IPS DF 6.9 (cell line): ENCODE data around the gene ZFTA.

ENCODE experiments used
- DNase-seq: peaks from one replicate; pipeline ENCODE4 v3.0.0-alpha.2; 2013; ENCODE audit warnings: low read depth, low spot score
- H3K27ac ChIP-seq: one replicate; pipeline ENCODE4 v1.5.1; 2013; ENCODE audit warnings: low read length, control low read depth
- H3K27me3 ChIP-seq: 2 replicates; pipeline ENCODE4 v1.6.1; 2013; ENCODE audit warnings: mild to moderate bottlenecking, low read length; ENCODE audit not compliant: control insufficient read depth, insufficient read depth
- H3K36me3 ChIP-seq: 2 replicates; pipeline ENCODE4 v1.6.1; 2013; ENCODE audit warnings: low read length; ENCODE audit not compliant: control insufficient read depth, insufficient read depth
- H3K4me1 ChIP-seq: 2 replicates; pipeline ENCODE4 v1.6.1; 2013; ENCODE audit warnings: low read length; ENCODE audit not compliant: control insufficient read depth, insufficient read depth
- H3K4me3 ChIP-seq: 2 replicates; pipeline ENCODE4 v1.5.1; 2013; ENCODE audit warnings: mild to moderate bottlenecking, low read length
- H3K9me3 ChIP-seq: 2 replicates; pipeline ENCODE4 v1.6.1; 2013; ENCODE audit warnings: low read length, inconsistent platforms; ENCODE audit not compliant: control insufficient read depth, insufficient read depth
- WGBS: extraction: QIAGEN DNeasy Blood & Tissue Kit; methylation state at CpG from one replicate; pipeline ENCODE4 v1.1.7; 2013; ENCODE audit warnings: mixed read lengths, missing lambda C conversion rate; ENCODE audit not compliant: insufficient read length, insufficient coverage; 5-methylcytosine and 5-hydroxymethylcytosine counted together

The ZFTA gene

DNA sequence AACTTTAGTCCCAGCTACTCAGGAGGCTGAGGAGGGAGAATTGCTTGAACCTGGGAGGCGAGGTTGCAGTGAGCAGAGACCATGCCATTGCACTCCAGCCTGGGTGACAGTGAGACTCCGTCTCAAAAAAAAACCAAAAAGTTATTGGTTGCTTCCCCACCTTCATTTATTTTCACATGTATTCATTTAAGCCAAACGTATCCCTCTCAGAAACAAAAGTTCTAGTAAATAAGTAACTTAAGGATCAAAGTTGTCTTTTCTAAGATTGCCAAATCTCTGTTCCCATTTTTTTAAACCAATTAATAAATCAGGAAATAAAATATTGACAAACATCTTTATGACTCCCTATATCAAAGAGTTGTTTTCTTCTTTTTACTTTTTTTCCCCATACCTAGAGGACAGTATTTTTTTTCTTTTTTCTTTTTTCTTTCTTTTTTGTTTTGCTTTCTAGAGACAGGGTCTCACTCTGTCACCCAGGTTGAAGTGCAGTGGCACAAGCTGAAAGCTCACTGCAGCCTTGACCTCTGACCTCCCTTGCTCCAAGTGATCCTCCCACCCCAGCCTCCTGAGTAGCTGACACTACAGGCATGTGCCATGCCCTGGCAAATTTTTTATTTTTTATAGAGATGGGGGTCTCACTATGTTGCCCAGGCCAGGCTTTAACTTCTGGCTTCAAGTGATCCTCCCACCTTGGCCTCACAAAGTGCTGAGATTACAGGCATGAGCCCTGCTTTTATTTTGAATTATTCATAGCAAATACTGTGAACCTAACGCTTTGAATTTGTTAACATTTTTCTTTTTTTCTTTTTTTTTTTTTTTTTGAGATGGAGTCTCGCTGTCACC, 11.4 kb downstream of the ZFTA start:
- Histone ChIP-seq H3K9me3 (no peaks in the 10 kb centered on the region), H3K27ac (no peak overlapping the region), H3K4me3 (no peak overlapping the region), H3K27me3 (no peaks in the 10 kb centered on the region), H3K4me1 (no peaks in the 10 kb centered on the region), H3K36me3 (peaks cover 3% of the 10 kb centered on the region; the same call in 1 of the 2 replicates)
- no peak for DNase-seq
- no CpG with 5 or more reads among the region's 5 CpGs for WGBS

DNA sequence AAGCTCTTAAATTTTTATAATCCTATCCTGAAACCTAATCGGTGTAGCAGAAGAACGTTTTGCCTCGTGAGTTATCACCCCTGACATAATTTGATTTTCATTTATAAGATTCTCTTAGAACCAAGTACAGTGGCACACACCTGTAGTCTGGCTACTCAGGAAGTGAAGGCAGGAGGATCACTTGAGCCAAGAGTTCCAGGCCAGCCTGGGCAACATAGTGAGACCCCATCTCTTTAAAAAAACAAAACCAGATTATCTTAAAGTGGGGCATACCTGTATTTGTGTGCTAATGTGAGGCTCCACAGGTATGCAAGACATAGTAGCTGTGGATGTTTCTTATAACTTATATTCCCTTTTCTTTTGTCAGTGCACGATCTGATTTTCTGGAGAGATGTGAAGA, 19.0 kb downstream of the ZFTA start:
- Histone ChIP-seq H3K27ac (no peak overlapping the region), H3K4me3 (no peak overlapping the region), H3K4me1 (no peaks in the 10 kb centered on the region), H3K9me3 (no peaks in the 10 kb centered on the region), H3K36me3 (peaks cover 4% of the 10 kb centered on the region; the same call in 1 of the 2 replicates), H3K27me3 (no peaks in the 10 kb centered on the region)
- no CpG with 5 or more reads among the region's 4 CpGs for WGBS
- no peak for DNase-seq

DNA sequence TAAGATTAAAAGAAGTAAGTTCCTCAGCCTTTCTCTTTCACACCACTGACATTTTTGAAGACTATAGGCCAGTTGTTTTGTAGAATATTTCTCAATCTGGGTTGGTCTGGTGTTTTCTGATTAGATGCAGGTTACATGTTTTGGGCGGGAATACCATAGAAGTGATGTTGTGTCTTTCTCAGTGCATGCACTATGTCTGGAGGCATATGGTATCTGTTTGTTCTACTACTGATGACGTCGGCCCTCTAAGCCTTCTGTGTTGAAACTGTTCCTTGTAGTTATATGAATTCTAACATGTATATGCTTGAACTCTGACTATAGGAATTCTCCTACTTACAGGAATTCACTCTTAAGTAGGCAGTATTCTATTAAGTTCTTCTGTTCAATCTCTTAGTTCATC, 21.6 kb downstream of the ZFTA start:
- no peaks in the 10 kb centered on the region for H3K9me3 ChIP-seq
- no peak overlapping the region for H3K4me3 ChIP-seq
- H3K4me1 ChIP-seq = no peaks in the 10 kb centered on the region
- no peak for DNase-seq
- no peaks in the 10 kb centered on the region; the same call in 1 of the 2 replicates for H3K36me3 ChIP-seq
- H3K27me3 ChIP-seq = no peaks in the 10 kb centered on the region
- no peak overlapping the region for H3K27ac ChIP-seq
- WGBS = no CpG with 5 or more reads among the region's 3 CpGs

DNA sequence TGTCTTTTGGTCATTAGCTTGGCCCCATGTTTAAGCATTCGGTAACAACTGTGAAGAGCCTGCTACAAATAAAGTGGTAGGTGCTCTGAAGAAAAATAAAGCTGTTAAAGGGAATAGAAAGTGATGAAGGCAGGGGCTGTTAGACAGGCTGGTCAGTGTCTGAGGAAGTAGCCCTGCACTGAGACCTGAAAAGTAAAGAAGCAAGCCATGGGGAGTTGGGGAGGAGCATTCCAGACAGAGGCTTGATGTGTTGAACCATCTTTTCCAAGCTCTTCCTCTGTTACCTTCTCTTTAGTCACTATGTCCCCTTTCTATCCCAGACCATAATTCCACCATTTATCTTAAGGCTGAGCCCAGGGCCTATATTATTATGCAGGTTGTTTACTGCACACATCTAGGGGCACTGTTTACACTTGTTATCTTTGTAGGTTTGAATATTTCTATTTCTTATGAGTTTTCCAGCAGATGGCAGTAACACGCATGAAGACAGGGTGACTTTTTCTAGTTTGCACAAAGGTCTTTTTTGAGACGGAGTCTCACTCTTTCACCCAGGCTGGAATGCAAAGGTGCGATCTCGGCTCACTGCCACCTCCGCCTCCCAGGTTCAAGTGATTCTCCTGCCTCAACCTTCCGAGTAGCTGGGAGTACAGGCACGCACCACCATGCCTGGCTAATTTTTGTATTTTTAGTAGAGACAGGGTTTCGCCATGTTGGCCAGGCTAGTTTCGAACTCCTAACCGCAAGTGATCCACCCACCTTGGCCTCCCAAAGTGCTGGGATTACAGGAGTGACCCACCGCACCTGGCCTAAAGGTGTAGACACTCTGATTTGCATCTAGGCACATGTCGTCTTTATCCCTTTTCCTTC, 23.0 kb downstream of the ZFTA start:
- H3K27me3 ChIP-seq = no peaks in the 10 kb centered on the region
- no peaks in the 10 kb centered on the region for H3K9me3 ChIP-seq
- no peak overlapping the region for H3K27ac ChIP-seq
- H3K4me1 ChIP-seq = no peaks in the 10 kb centered on the region
- no peak for DNase-seq
- no CpG with 5 or more reads among the region's 13 CpGs for WGBS
- no peaks in the 10 kb centered on the region for H3K36me3 ChIP-seq
- no peak overlapping the region for H3K4me3 ChIP-seq

DNA sequence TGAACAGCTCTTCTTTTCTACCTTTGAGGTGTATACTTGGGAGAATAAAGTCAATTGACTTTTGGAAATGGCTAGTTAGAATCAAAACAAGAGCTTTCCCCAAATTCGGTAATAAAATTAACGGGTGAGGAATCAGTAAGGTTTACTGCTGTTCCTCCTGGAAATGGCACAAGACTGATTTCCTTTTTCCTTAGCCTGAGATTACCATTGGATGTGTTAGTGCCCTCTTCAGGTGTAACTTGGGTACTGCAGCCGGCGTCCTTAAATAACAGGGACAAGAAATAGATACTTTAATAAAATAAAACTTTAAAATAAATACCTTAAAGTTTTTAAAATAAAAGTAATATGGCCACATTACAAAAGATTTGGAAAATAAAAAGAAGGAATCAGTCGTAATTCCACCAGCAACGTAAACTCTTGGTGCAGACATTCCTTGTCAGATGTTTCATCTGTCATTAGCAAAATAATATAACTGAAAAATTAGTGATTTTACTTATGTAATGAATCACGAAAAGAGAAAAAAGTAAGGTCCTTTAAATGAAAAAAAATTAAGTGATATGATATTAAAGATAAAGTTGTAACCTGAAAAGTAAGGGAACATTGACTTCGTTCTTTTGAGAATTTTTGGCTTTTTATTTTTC, 29.7 kb downstream of the ZFTA start:
- 100% methylated on average over 2 of the region's 8 CpGs for WGBS
- H3K27ac ChIP-seq = no peak overlapping the region

DNA sequence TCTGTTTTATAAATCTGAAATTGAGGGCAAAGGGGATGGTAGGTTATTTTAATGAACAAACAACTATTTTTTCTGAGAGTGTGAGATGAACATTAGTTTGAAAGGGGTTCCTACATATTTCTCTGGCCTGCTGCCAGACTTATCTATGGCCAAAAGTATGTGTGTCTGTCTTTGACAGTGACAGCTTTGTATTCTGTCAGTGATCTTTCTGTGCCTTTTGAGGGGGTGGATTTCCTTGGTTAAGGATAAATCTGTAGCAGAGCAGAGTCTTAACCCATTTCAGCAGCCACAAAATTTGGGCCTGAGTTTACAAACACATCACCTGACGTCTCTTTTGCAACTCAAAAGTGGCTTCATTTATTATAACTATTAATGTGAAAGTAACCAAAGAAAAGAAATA, 30.9 kb downstream of the ZFTA start:
- Histone ChIP-seq H3K4me1 (no peaks in the 10 kb centered on the region), H3K27me3 (no peaks in the 10 kb centered on the region), H3K9me3 (no peaks in the 10 kb centered on the region), H3K36me3 (no peaks in the 10 kb centered on the region), H3K27ac (no peak overlapping the region), H3K4me3 (no peak overlapping the region)
- no peak for DNase-seq
- no CpG with 5 or more reads among the region's 1 CpG for WGBS

More for the DNA sequence above, 29.7 kb downstream of the ZFTA start:
- H3K9me3 ChIP-seq = no peaks in the 10 kb centered on the region
- no peak overlapping the region for H3K4me3 ChIP-seq
- DNase-seq = no peak
- H3K36me3 ChIP-seq = no peaks in the 10 kb centered on the region
- no peaks in the 10 kb centered on the region for H3K27me3 ChIP-seq
- H3K4me1 ChIP-seq = no peaks in the 10 kb centered on the region

DNA sequence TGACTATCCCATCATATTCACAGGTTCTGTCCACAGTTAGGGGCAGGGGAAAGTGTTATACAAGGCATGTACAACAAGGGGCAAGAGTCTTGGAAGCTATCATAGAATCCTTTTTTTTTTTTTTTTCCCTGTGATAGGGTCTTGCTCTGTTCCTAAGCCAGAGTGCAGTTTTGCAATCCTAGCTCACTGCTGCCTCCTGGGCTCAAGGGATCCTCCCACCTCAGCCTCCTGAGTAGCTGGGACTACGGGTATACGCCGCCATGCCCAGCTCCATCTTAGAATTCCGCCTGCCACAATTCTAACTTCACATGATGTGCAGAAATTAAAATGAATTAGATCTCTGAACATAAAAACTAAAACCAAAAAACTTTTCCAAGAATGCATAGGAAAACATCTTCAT, 31.7 kb downstream of the ZFTA start:
- H3K36me3 ChIP-seq = no peaks in the 10 kb centered on the region
- no peak for DNase-seq
- no CpG with 5 or more reads among the region's 4 CpGs for WGBS
- no peaks in the 10 kb centered on the region for H3K27me3 ChIP-seq
- no peaks in the 10 kb centered on the region for H3K9me3 ChIP-seq
- H3K4me1 ChIP-seq = no peaks in the 10 kb centered on the region
- H3K4me3 ChIP-seq = no peak overlapping the region
- no peak overlapping the region for H3K27ac ChIP-seq

DNA sequence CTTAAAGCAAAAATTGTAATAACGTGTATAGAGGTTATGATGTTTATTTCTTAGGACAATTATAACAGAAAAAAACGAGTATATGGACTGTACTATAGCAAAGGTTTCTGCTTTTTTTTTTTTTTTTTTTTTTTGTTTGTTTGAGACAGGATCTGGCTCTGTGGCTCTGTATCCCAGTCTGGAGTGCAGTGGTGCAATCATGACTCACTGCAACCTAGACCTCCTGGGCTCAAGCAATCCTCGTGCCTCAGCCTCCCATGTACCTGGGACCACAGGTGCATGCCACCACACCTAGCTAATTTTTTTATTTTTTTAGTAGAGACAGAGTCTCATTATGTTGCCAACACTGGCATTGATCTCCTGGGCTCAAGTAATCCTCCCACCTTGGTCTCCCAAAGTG, 39.2 kb downstream of the ZFTA start:
- no peak for DNase-seq
- WGBS = 100% methylated on average over 2 of the region's 3 CpGs
- Histone ChIP-seq H3K4me1 (no peaks in the 10 kb centered on the region), H3K27me3 (no peaks in the 10 kb centered on the region), H3K36me3 (no peaks in the 10 kb centered on the region), H3K9me3 (no peaks in the 10 kb centered on the region), H3K4me3 (no peak overlapping the region), H3K27ac (no peak overlapping the region)

DNA sequence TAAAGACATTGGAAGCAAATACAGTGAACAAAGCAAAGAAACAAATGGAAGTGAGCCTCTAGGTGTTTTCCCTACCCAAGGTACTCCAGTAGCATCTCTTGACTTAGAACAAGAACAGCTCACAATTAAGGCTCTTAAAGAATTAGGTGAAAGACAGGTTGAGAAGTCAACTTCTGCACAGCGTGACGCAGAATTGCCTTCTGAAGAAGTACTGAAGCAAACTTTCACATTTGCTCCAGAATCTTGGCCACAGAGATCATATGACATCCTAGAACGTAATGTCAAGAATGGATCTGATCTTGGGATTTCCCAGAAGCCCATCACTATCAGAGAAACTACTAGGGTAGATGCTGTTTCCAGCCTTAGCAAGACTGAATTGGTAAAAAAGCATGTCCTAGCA, 48.0 kb downstream of the ZFTA start:
- Histone ChIP-seq H3K36me3 (no peaks in the 10 kb centered on the region), H3K9me3 (no peaks in the 10 kb centered on the region), H3K4me1 (no peaks in the 10 kb centered on the region), H3K27ac (no peak overlapping the region), H3K27me3 (no peaks in the 10 kb centered on the region), H3K4me3 (no peak overlapping the region)
- DNase-seq = no peak
- no CpG with 5 or more reads among the region's 3 CpGs for WGBS

DNA sequence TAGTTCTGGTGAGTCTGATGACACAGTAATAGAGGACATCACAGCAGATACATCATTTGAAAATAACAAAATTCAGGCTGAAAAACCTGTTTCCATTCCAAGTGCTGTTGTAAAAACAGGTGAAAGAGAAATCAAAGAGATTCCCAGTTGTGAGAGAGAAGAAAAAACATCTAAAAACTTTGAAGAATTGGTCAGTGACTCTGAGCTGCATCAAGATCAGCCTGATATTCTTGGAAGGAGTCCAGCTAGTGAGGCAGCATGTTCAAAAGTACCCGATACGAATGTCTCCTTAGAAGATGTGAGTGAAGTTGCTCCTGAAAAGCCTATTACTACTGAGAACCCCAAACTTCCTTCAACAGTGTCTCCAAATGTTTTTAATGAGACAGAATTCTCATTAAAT, 48.6 kb downstream of the ZFTA start:
- H3K27ac ChIP-seq = no peak overlapping the region
- H3K4me1 ChIP-seq = no peaks in the 10 kb centered on the region
- H3K36me3 ChIP-seq = no peaks in the 10 kb centered on the region
- H3K9me3 ChIP-seq = no peaks in the 10 kb centered on the region
- no peaks in the 10 kb centered on the region for H3K27me3 ChIP-seq
- WGBS = no CpG with 5 or more reads among the region's 2 CpGs
- DNase-seq = no peak
- no peak overlapping the region for H3K4me3 ChIP-seq
